ENCODE measurements around the gene HLF. TPM values are rescaled to one million over a fixed set of nuclear protein-coding genes. Genes with fewer than 3 reads are reported as not detected.

HLF gene
- total RNA-seq, 1 donor, result not detected

DNA sequence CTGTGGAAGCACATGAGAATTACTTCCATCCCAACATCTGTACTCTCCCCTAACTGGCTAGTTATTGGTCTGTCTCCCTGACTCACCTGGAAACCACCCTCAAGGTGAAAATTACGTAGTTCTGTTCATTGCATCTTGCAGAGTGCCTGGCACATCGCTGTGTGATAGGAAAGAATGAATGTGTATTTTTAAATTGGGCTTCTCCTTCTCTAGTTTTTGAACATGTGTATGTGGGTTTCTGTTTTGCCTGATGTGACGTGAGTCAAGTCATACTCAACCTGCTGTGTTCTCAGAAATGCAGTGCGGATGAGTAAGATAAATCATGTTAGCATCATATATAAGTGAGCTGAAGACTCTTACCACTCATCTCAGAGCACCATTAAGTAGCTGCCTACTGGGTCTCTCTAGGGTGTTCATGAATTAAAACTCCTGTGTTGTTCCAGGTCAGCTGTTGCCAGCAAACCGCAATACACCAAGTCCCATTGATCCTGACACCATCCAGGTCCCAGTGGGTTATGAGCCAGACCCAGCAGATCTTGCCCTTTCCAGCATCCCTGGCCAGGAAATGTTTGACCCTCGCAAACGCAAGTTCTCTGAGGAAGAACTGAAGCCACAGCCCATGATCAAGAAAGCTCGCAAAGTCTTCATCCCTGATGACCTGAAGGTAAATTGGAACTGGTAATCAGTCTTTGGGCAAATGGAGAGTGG lies 50.2 kb downstream of the HLF start:
- no peak overlapping the region for H3K4me3 ChIP-seq (ENCODE audit: low read depth, low read length)
- TF ChIP-seq, protein P1, sequence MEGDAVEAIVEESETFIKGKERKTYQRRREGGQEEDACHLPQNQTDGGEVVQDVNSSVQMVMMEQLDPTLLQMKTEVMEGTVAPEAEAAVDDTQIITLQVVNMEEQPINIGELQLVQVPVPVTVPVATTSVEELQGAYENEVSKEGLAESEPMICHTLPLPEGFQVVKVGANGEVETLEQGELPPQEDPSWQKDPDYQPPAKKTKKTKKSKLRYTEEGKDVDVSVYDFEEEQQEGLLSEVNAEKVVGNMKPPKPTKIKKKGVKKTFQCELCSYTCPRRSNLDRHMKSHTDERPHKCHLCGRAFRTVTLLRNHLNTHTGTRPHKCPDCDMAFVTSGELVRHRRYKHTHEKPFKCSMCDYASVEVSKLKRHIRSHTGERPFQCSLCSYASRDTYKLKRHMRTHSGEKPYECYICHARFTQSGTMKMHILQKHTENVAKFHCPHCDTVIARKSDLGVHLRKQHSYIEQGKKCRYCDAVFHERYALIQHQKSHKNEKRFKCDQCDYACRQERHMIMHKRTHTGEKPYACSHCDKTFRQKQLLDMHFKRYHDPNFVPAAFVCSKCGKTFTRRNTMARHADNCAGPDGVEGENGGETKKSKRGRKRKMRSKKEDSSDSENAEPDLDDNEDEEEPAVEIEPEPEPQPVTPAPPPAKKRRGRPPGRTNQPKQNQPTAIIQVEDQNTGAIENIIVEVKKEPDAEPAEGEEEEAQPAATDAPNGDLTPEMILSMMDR (IDR thresholded peaks at IDR 0.05; ENCODE audit: insufficient read depth, low read depth, low read length), result no peak
- no peak for DNase-seq (ENCODE audit: low read depth)

DNA sequence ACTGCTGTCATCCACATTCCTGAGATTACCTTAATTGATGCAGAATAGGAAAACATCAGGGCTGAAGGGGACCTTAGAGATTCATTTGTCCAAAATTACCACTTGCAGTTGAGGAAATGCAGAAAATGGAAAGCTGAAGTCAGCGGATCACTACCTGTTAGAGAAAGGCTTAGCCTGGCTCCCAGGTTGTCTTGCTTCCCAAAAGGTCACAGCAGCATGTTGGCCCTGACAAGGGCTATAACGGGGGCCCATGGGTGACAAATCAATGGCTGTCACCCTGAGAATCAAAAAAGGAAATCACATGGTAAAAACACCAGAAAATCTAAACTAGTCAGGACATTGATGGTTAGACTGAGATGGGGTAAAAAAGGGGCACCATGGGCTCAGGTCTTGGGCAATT lies 51.7 kb downstream of the HLF start:
- TF ChIP-seq, protein P1 (IDR thresholded peaks at IDR 0.05; ENCODE audit: insufficient read depth, low read depth, low read length), result no peak
- DNase-seq (ENCODE audit: low read depth), result no peak
- no peak overlapping the region for H3K4me3 ChIP-seq (ENCODE audit: low read depth, low read length)

DNA sequence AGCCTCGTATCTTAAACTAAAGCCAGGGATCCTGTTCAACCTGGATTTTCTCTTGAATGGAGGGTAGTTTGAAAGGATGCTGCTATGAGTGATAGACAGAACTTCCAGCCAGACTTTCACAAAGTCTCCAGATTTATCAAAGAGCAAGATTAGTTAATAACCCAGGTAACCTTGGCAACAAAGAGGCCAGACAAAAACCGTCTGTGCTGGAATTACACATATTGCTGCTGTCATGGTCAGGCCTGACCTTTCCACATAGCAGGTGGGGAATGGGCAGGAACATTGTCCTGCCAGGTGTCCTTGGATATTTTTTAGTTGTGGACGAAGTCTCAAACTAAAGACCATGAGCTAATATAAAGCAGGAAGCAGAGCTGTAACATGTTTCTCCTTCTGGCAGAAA lies 52.5 kb downstream of the HLF start:
- TF ChIP-seq, protein P1 (IDR thresholded peaks at IDR 0.05; ENCODE audit: insufficient read depth, low read depth, low read length), result no peak
- no peak overlapping the region for H3K4me3 ChIP-seq (ENCODE audit: low read depth, low read length)
- DNase-seq (ENCODE audit: low read depth), result no peak

DNA sequence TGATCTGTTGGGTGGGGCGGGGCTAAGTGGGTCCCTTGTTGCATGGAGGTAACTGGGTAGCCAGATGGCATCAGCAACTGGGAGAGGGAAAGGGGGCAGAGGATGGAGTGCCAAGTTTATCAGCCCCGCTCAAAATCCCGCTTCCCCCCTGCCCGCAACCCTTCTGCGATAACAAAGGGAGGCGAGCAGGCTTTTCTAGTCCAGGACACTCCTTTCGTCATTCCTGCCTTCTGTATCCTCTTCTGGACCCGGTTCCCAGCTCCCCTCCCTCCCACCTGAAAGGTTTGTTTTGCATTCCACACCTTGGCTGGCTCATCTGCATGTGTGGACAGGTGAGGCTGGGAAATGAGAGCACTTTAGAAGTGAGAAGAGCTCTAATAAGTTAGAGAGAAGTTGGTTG lies 53.3 kb downstream of the HLF start:
- no peak for DNase-seq (ENCODE audit: low read depth)
- TF ChIP-seq, protein P1 (IDR thresholded peaks at IDR 0.05; ENCODE audit: insufficient read depth, low read depth, low read length), result no peak

DNA sequence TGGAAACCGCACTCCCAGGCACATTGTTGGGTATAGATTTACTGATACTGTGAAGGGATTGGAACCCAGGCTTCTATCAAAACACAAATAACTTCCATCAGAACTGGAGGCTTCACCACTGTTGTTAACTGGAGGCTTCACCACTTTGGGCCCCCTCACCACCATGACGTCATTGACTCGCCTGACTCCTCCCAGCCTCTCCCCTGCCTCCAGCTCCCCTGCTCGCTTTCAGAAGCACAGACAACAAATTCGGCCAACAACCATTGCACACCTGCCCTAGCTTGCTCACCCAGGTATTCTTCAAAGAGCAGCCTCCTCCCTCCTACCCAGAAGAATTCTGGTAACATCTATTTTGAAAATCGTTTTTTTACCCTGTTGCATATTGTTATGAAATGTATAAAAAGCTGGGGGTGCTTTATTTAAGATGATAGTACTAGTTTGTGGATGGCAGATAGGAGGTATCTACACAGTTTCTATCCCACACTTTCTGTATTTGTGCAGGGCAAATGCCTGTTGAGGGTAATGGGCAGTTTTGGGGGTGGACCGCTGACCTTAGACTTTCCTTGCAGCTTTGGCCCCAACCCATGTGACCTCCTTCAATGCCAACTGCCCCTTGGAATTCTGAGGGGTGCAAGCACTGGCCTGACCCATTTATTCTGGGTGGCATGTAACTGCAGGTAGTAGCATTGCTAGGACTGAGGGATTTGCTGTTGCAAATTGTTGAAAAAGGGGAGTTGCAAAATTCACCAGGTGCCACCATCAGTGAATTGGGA lies 54.1 kb downstream of the HLF start:
- no peak overlapping the region for H3K4me3 ChIP-seq (ENCODE audit: low read depth, low read length)
- no peak for DNase-seq (ENCODE audit: low read depth)
- TF ChIP-seq, protein P1 (IDR thresholded peaks at IDR 0.05; ENCODE audit: insufficient read depth, low read depth, low read length), result no peak

More for the DNA sequence above, 53.3 kb downstream of the HLF start:
- H3K4me3 ChIP-seq (ENCODE audit: low read depth, low read length), result no peak overlapping the region

DNA sequence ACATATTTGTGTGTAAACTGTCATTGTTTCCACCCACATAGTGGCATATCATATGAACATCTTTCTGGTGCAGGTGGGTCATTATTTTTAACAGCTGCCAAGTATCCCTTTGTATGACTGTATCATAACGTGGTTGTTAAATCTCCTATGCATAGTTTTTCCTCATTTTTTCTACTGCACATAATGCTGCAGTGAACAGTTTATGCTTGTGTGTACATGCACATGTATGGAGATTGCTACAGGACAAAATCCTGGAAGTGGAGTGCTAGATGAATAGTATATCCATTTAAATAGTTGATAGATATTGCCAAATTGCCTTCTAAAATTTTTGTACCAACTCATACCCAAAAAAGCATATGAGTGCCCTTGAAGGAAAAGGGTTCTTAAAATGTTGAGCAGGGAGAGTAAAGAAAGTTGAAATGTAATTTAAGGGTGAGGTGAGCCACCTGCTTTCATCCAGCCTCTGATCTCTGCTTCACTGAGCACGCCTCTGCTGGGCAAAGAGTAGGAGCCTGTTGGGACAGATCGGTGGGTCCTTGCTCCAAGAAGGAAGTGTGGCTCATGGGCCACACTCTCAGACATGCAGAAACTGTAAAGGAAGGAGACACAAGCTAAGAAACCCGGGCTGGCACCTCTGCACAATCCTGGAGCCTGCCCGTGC lies 55.3 kb downstream of the HLF start:
- no peak overlapping the region for H3K4me3 ChIP-seq (ENCODE audit: low read depth, low read length)
- TF ChIP-seq, protein P1 (IDR thresholded peaks at IDR 0.05; ENCODE audit: insufficient read depth, low read depth, low read length), result no peak
- no peak for DNase-seq (ENCODE audit: low read depth)

Measured in fibroblast of villous mesenchyme (primary cell).